Lung (tissue), 12 donors: ENCODE results near the gene GRK4. TPM values are rescaled to one million over a fixed set of nuclear protein-coding genes. Genes with fewer than 3 reads are reported as not detected.

Source experiments
- ATAC-seq: fragments of 200-7000 bp; cut with Tn5 transposase; one replicate; pipeline ENCODE4 v1.9.1; 2020; ENCODE audit warnings: moderate number of reproducible peaks; ENCODE audit not compliant: insufficient read depth, low FRiP score
- DNase-seq, 3 donors: peaks; one replicate each; pipeline ENCODE4 v3.0.0-alpha.2; 2013 to 2017
- H3K27ac ChIP-seq, 2 donors: one replicate each; pipeline ENCODE4 v1.5.1; 2013; ENCODE audit warnings: mild to moderate bottlenecking in 2 of 2, moderate library complexity in 2 of 2, control low read depth in 1 of 2, inconsistent platforms in 1 of 2, low read depth in 1 of 2, low read length in 1 of 2
- H3K27me3 ChIP-seq, 3 donors: one replicate each; pipeline ENCODE4 v1.5.1; 2013; ENCODE audit warnings: low read length in 2 of 3; ENCODE audit not compliant: control insufficient read depth in 3 of 3, insufficient read depth in 3 of 3
- H3K36me3 ChIP-seq, 4 donors: one replicate each; pipeline ENCODE4 v1.5.1; 2013; ENCODE audit warnings: low read length in 4 of 4, mild to moderate bottlenecking in 1 of 4, moderate library complexity in 1 of 4; ENCODE audit not compliant: control insufficient read depth in 4 of 4, insufficient read depth in 4 of 4
- H3K4me1 ChIP-seq, 5 donors: one replicate each; pipeline ENCODE4 v1.5.1; 2013; ENCODE audit warnings: low read length in 5 of 5, mild to moderate bottlenecking in 2 of 5, moderate library complexity in 1 of 5; ENCODE audit not compliant: control insufficient read depth in 5 of 5, insufficient read depth in 5 of 5
- H3K4me3 ChIP-seq: one replicate; pipeline ENCODE4 v1.5.1; 2013; ENCODE audit warnings: mild to moderate bottlenecking, control low read depth, moderate library complexity
- H3K9ac ChIP-seq, 2 donors: one replicate each; pipeline ENCODE4 v1.5.1; 2013; ENCODE audit warnings: low read length in 2 of 2, control low read depth in 1 of 2; ENCODE audit not compliant: insufficient read depth in 1 of 2
- H3K9me3 ChIP-seq, 4 donors: one replicate each; pipeline ENCODE4 v1.5.1; 2013; ENCODE audit warnings: low read length in 3 of 4, mild to moderate bottlenecking in 1 of 4, moderate library complexity in 1 of 4; ENCODE audit not compliant: control insufficient read depth in 4 of 4, insufficient read depth in 3 of 4
- CTCF ChIP-seq: IDR thresholded peaks from 2 replicates; pipeline ENCODE4 v1.5.1; 2012; ENCODE audit warnings: mild to moderate bottlenecking; ENCODE audit errors: control extremely low read depth, extremely low read depth
- WGBS, 2 donors: extraction: QIAGEN DNeasy Blood & Tissue Kit; methylation state at CpG; one replicate each; pipeline ENCODE4 v1.1.7; 2013; 5-methylcytosine and 5-hydroxymethylcytosine counted together
- polyA plus RNA-seq, 2 donors: library from polyadenylated mRNA; stranded (reverse); fragments of 200-250 nt; gene quantifications; one replicate each; pipeline ENCODE4 v1.2.1, GENCODE V29; 2013
- total RNA-seq, 2 donors: library from RNA; depleted of rRNA in 1 of 2; stranded (reverse); fragments of >200 nt in 1 of 2; gene quantifications; one replicate each; pipeline ENCODE4 v1.2.1, GENCODE V29; 2014 to 2021
- donor health status: control.
- donor health status: control.
- donor health status: Bipolar disorder and iron deficiency.
- donor health status: healthy.
- donor health status: DM: yes; HTN: yes; CAD: no.

The GRK4 gene
- total and polyA plus RNA-seq, 4 donors, result 1.8 to 6.7 (median 3.2) TPM

DNA sequence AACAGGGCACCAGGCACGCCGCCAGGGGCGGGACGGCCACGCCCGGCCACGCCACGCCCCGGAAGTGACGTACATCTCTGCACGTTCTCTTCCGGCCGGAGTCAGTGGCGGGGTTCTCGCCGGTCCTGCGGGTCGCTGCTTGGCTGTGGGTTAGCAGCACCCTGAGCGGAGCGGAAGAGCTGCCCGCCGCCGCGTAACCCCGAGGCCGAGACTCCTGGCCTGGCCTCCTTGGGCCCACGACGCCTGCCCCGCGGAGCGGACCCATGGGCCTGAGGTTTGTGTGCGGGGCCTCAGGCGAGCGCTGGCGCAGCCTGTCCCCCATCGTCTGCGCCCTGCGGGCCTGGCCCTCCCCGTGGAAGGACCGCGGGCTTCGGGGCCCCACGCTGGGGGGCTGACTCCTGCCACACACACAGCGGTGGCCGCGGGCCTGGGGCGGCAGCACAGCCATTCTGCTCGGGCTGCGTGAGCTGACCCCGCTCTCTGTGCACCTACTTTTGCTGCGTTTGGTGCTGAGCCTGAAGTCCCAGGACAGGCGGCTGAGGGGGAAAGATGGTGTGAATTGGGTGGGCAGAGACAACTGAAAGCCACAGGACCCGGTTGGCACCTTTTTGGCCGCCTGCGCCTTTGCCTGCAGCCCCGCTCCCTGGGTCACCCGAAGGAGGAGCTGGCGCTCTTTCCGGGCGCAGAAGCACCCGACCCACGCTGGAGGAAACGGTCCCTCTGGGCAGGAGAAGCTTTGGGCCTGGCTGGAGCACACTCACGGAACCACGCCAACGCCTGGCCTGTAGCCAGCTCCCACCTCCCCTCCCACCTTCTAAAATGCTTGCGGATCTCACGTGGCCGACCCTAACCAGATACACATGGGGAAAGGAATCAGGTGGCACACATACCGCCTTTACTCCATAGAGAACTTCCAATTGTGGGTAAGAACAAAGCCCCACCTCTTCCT, 28.3 kb upstream of the GRK4 start:
- 0% methylated on average over 67 to 70 of the region's 70 CpGs for WGBS, 2 donors
- TF ChIP-seq CTCF, result no peak
- peak; percentile 91 to 96 (median 96) for DNase-seq
- H3K27me3 ChIP-seq, result no peaks in the 10 kb centered on the region
- peak overlapping the region; percentile 60 to 72 for H3K9ac ChIP-seq
- peak overlapping the region; percentile 88 for H3K4me3 ChIP-seq
- peak; percentile 73 for ATAC-seq
- H3K9me3 ChIP-seq, result no peaks in the 10 kb centered on the region
- H3K36me3 ChIP-seq, result peaks cover 0 to 35% (median 20%) of the 10 kb centered on the region in 4 donors
- peaks cover 0 to 43% (median 34%) of the 10 kb centered on the region in 5 donors for H3K4me1 ChIP-seq
- peak overlapping the region; percentile 83 to 96 for H3K27ac ChIP-seq

DNA sequence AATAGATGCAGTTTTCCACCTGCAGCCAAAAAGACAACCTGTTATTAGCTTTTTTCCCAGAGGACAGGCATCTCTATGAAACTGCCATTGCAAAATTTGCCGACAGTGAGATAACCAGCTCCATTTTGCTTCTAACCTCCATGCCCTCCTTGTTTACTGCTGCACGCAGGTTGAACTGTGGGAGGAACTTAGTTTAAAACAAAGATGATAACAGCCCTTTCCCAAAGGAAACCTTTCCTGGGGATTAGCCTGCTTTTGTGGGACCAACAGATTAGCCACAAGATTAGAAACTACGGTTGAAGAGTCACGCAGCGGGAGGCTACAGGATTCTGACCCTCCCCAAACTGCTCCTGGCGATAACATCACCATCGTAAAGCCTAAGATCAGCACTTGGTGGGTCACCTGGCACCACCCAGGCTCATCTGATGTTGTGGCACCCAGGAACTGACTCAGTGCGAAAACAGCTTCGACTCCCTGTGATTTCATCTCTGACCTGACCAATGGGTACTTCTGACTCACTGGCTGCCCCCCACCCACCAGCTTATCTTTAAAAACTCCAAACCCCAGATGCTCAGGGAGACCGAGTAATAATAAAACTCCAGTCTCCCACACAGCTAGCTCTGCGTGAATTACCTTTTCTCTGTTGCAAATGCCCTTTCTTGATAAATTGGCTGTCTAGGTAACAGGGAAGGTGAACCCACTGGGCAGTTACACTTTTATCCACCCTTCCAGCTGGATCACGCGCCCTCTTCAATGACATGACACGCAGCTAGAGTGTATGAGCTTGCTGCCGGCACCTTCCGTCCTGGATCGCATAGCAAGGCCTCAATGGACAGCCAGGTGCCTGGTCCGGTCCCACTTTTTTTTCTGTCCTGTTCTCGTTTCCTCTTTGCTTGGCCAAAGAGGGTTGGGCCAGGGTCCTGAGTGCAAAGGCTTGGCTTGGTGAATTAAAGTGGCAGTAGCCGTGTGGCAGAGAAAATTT, 27.3 kb upstream of the GRK4 start:
- H3K27me3 ChIP-seq, result no peaks in the 10 kb centered on the region
- peak in 1 of 3 donors; percentile 4 for DNase-seq
- H3K36me3 ChIP-seq, result peaks cover under 1 to 35% (median 20%) of the 10 kb centered on the region in 4 donors
- H3K4me1 ChIP-seq, result peaks cover 0 to 40% (median 34%) of the 10 kb centered on the region in 5 donors
- 80 to 82% methylated on average over 20 of the region's 20 CpGs for WGBS, 2 donors
- peak overlapping the region in 1 of 2 donors; percentile 60 for H3K9ac ChIP-seq
- H3K9me3 ChIP-seq, result no peaks in the 10 kb centered on the region
- H3K27ac ChIP-seq, result peak overlapping the region in 1 of 2 donors; percentile 96
- H3K4me3 ChIP-seq, result no peak overlapping the region
- no peak for ATAC-seq
- TF ChIP-seq CTCF, result no peak

DNA sequence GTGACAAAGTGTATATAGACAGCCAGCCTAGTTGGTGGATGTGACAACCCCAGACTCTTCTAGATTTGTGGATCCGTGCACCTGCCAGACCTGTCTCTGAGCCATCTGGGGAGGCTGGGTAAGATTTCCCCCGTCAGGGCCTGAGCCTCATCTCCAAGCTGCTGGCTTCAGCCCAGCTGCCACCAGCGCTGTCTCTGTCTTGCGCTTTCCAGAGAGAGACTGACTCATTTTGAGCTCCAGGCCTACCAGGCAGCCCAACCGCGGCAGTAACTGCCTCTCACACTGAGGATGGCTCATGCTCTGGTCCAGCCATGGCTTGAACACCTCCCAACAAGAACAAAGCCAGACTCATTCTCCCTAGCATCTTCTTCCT, 26.6 kb upstream of the GRK4 start:
- ATAC-seq (no peak), DNase-seq (no peak)
- H3K4me3 ChIP-seq, result no peak overlapping the region
- no peaks in the 10 kb centered on the region for H3K9me3 ChIP-seq
- no peaks in the 10 kb centered on the region for H3K27me3 ChIP-seq
- no peak overlapping the region for H3K9ac ChIP-seq
- whole genome bisulfite sequencing, 2 donors, result 79 to 82% methylated on average over 6 of the region's 6 CpGs
- H3K4me1 ChIP-seq, result peaks cover 0 to 33% (median 28%) of the 10 kb centered on the region in 5 donors
- TF ChIP-seq CTCF, result no peak
- peaks cover 4 to 38% (median 17%) of the 10 kb centered on the region in 4 donors for H3K36me3 ChIP-seq
- peak overlapping the region in 1 of 2 donors; percentile 43 for H3K27ac ChIP-seq
